Dendritic cell treated with granulocyte-macrophage colony-stimulating factor and Interleukin-4, amounts not matched to agents 40 ng/mL and 50 ng/mL, for 4 days (primary cell): Measurements from ENCODE around the gene TMEM178A.

Source experiments
- H3K27ac Mint-ChIP-seq: one replicate; pipeline ENCODE4 v1.8.0; 2022; ENCODE audit warnings: mild to moderate bottlenecking, mixed read lengths
- H3K27me3 Mint-ChIP-seq: one replicate; pipeline ENCODE4 v1.8.0; 2022; ENCODE audit warnings: mild to moderate bottlenecking, mixed read lengths
- H3K36me3 Mint-ChIP-seq: one replicate; pipeline ENCODE4 v1.8.0; 2022; ENCODE audit warnings: low read depth, mixed read lengths
- H3K4me1 Mint-ChIP-seq: one replicate; pipeline ENCODE4 v1.8.0; 2022; ENCODE audit warnings: low read depth, mixed read lengths
- H3K4me3 Mint-ChIP-seq: one replicate; pipeline ENCODE4 v1.8.0; 2022; ENCODE audit warnings: mild to moderate bottlenecking, moderate library complexity, mixed read lengths
- H3K9me3 Mint-ChIP-seq: one replicate; pipeline ENCODE4 v1.8.0; 2022; ENCODE audit warnings: mixed read lengths
- intact Hi-C: fragments of 100-400 bp; cut with micrococcal nuclease; formaldehyde crosslinking; loops from one replicate; pipeline ENCODE4 v1.15.0; 2022

TMEM178A gene

GRCh38 chr2:39676342-39676741, 10.6 kb downstream of the TMEM178A start:
- H3K4me3 Mint-ChIP-seq = no peak overlapping the region
- intact Hi-C loops = no loop called here
- H3K27ac Mint-ChIP-seq = no peak overlapping the region
- H3K4me1 Mint-ChIP-seq = no peaks in the 10 kb centered on the region
- H3K36me3 Mint-ChIP-seq = no peaks in the 10 kb centered on the region
- no peaks in the 10 kb centered on the region for H3K9me3 Mint-ChIP-seq
- peaks cover 8% of the 10 kb centered on the region for H3K27me3 Mint-ChIP-seq

- peaks cover 6% of the 10 kb centered on the region for H3K27me3 Mint-ChIP-seq
- no peaks in the 10 kb centered on the region for H3K9me3 Mint-ChIP-seq
- H3K27ac Mint-ChIP-seq = no peak overlapping the region
- H3K36me3 Mint-ChIP-seq = no peaks in the 10 kb centered on the region
- H3K4me3 Mint-ChIP-seq = no peak overlapping the region
- intact Hi-C loops = no loop called here
- H3K4me1 Mint-ChIP-seq = no peaks in the 10 kb centered on the region
Observed at GRCh38 chr2:39678170-39678569, 12.5 kb downstream of the TMEM178A start.

- peaks cover 6% of the 10 kb centered on the region for H3K27me3 Mint-ChIP-seq
- no peaks in the 10 kb centered on the region for H3K36me3 Mint-ChIP-seq
Observed at GRCh38 chr2:39679805-39680204, 14.1 kb downstream of the TMEM178A start.

GRCh38 chr2:39682066-39682692, 16.5 kb downstream of the TMEM178A start:
- Mint-ChIP-seq H3K36me3 (no peaks in the 10 kb centered on the region), H3K27ac (no peak overlapping the region), H3K9me3 (no peaks in the 10 kb centered on the region), H3K4me3 (no peak overlapping the region), H3K4me1 (peaks cover 9% of the 10 kb centered on the region), H3K27me3 (peaks cover 8% of the 10 kb centered on the region)
- intact Hi-C loops = no loop called here

More at GRCh38 chr2:39679805-39680204, 14.1 kb downstream of the TMEM178A start:
- Mint-ChIP-seq H3K4me3 (no peak overlapping the region), H3K9me3 (no peaks in the 10 kb centered on the region), H3K27ac (no peak overlapping the region), H3K4me1 (peaks cover 4% of the 10 kb centered on the region)
- intact Hi-C loops = no loop called here

GRCh38 chr2:39683022-39683699, 17.4 kb downstream of the TMEM178A start:
- intact Hi-C loops = no loop called here
- Mint-ChIP-seq H3K36me3 (no peaks in the 10 kb centered on the region), H3K27me3 (peaks cover 8% of the 10 kb centered on the region), H3K27ac (no peak overlapping the region), H3K4me3 (no peak overlapping the region), H3K4me1 (peaks cover 9% of the 10 kb centered on the region), H3K9me3 (no peaks in the 10 kb centered on the region)

- Mint-ChIP-seq H3K4me1 (peaks cover 9% of the 10 kb centered on the region), H3K4me3 (no peak overlapping the region), H3K9me3 (no peaks in the 10 kb centered on the region), H3K27ac (no peak overlapping the region), H3K27me3 (peaks cover 6% of the 10 kb centered on the region), H3K36me3 (no peaks in the 10 kb centered on the region)
- intact Hi-C loops = no loop called here
Observed at GRCh38 chr2:39684464-39684863, 18.7 kb downstream of the TMEM178A start.

GRCh38 chr2:39685126-39685525, 19.4 kb downstream of the TMEM178A start:
- Mint-ChIP-seq H3K27me3 (peaks cover 2% of the 10 kb centered on the region), H3K36me3 (no peaks in the 10 kb centered on the region), H3K4me1 (peaks cover 9% of the 10 kb centered on the region), H3K9me3 (no peaks in the 10 kb centered on the region), H3K4me3 (no peak overlapping the region), H3K27ac (no peak overlapping the region)
- intact Hi-C loops = no loop called here

GRCh38 chr2:39686456-39686855, 20.7 kb downstream of the TMEM178A start:
- no peak overlapping the region for H3K4me3 Mint-ChIP-seq
- no peaks in the 10 kb centered on the region for H3K36me3 Mint-ChIP-seq
- H3K27me3 Mint-ChIP-seq = peaks cover 2% of the 10 kb centered on the region
- peaks cover 11% of the 10 kb centered on the region for H3K9me3 Mint-ChIP-seq
- intact Hi-C loops = no loop called here
- H3K27ac Mint-ChIP-seq = no peak overlapping the region
- H3K4me1 Mint-ChIP-seq = peaks cover 9% of the 10 kb centered on the region

- intact Hi-C loops = no loop called here
- peaks cover 13% of the 10 kb centered on the region for H3K9me3 Mint-ChIP-seq
- peaks cover 2% of the 10 kb centered on the region for H3K27me3 Mint-ChIP-seq
Observed at GRCh38 chr2:39688181-39688580, 22.5 kb downstream of the TMEM178A start.

GRCh38 chr2:39689272-39689841, 23.6 kb downstream of the TMEM178A start:
- no peak overlapping the region for H3K27ac Mint-ChIP-seq
- H3K9me3 Mint-ChIP-seq = peaks cover 13% of the 10 kb centered on the region
- no peak overlapping the region for H3K4me3 Mint-ChIP-seq
- H3K27me3 Mint-ChIP-seq = peaks cover 2% of the 10 kb centered on the region
- H3K36me3 Mint-ChIP-seq = no peaks in the 10 kb centered on the region
- intact Hi-C loops = no loop called here
- H3K4me1 Mint-ChIP-seq = peaks cover 9% of the 10 kb centered on the region

More at GRCh38 chr2:39688181-39688580, 22.5 kb downstream of the TMEM178A start:
- Mint-ChIP-seq H3K27ac (no peak overlapping the region), H3K36me3 (no peaks in the 10 kb centered on the region), H3K4me1 (peaks cover 9% of the 10 kb centered on the region), H3K4me3 (no peak overlapping the region)

- H3K4me1 Mint-ChIP-seq = peaks cover 5% of the 10 kb centered on the region
- H3K36me3 Mint-ChIP-seq = no peaks in the 10 kb centered on the region
- H3K27ac Mint-ChIP-seq = no peak overlapping the region
- H3K4me3 Mint-ChIP-seq = no peak overlapping the region
- peaks cover 13% of the 10 kb centered on the region for H3K9me3 Mint-ChIP-seq
- peaks cover 2% of the 10 kb centered on the region for H3K27me3 Mint-ChIP-seq
- intact Hi-C loops = no loop called here
Observed at GRCh38 chr2:39689876-39690275, 24.2 kb downstream of the TMEM178A start.

GRCh38 chr2:39693245-39693644, 27.5 kb downstream of the TMEM178A start:
- intact Hi-C loops = no loop called here
- H3K36me3 Mint-ChIP-seq = no peaks in the 10 kb centered on the region
- no peaks in the 10 kb centered on the region for H3K4me1 Mint-ChIP-seq
- peaks cover 13% of the 10 kb centered on the region for H3K9me3 Mint-ChIP-seq
- H3K27ac Mint-ChIP-seq = no peak overlapping the region
- no peak overlapping the region for H3K4me3 Mint-ChIP-seq
- H3K27me3 Mint-ChIP-seq = no peaks in the 10 kb centered on the region

- no peaks in the 10 kb centered on the region for H3K36me3 Mint-ChIP-seq
- no peak overlapping the region for H3K4me3 Mint-ChIP-seq
- peaks cover 19% of the 10 kb centered on the region for H3K9me3 Mint-ChIP-seq
- intact Hi-C loops = no loop called here
- peaks cover 2% of the 10 kb centered on the region for H3K27me3 Mint-ChIP-seq
- no peaks in the 10 kb centered on the region for H3K4me1 Mint-ChIP-seq
- H3K27ac Mint-ChIP-seq = no peak overlapping the region
Observed at GRCh38 chr2:39696101-39696553, 30.4 kb downstream of the TMEM178A start.

GRCh38 chr2:39696838-39697237, 31.1 kb downstream of the TMEM178A start:
- Mint-ChIP-seq H3K27ac (no peak overlapping the region), H3K4me3 (no peak overlapping the region), H3K27me3 (peaks cover 2% of the 10 kb centered on the region), H3K9me3 (peaks cover 21% of the 10 kb centered on the region), H3K36me3 (no peaks in the 10 kb centered on the region), H3K4me1 (no peaks in the 10 kb centered on the region)
- intact Hi-C loops = no loop called here
